A172 (cell line): ENCODE data around the gene NR1H4. TPM values are rescaled to one million over a fixed set of nuclear protein-coding genes. Genes with fewer than 3 reads are reported as not detected.
A peak's percentile ranks its signal among the peaks of the same experiment; 100 is the strongest.
"Not testable (repeated sequence)": the region's sequence is repeated elsewhere in the genome, so short reads cannot be mapped to it uniquely, and the experiment has no call there.

Experiments
- DNase-seq: peaks from one replicate; pipeline ENCODE4 v3.0.0-alpha.2; 2015; ENCODE audit warnings: low spot score
- total RNA-seq: library from RNA; depleted of rRNA; stranded (reverse); fragments of >200 nt; shearing (Covaris generic); gene quantifications from 2 replicates; pipeline ENCODE4 v1.2.3, GENCODE V29; 2014

Gene NR1H4
- total RNA-seq, 1 experiment from 2014 or later, result 0.17 TPM

GRCh38 chr12:100472325-100472724 lies 1.3 kb upstream of the NR1H4 start:
- no peak for DNase-seq

- DNase-seq, result no peak
These were observed 483 bp upstream of the NR1H4 start for GRCh38 chr12:100473050-100473715.

DNA sequence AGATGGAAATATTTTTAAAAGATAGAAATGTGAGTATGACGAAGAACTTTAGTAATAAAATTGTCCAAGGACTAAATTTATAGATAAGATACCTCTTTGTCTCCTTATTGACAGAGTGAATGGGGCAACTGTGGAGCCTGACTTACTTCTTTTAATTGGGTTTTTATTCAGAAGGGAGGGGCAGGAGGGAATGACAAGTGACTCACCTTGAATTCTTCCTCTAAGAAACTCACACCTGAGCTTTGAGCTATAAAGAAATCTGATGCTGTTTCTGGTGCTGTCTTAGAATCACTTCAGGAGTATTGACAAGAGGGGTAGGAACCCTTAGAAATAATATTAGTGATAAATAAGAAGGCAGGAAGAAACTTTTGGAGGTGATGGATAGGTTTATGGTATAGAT lies 951 bp downstream of the NR1H4 start:
- no peak for DNase-seq

- no peak for DNase-seq
These were observed 2.5 kb downstream of the NR1H4 start for GRCh38 chr12:100476013-100476751.

DNA sequence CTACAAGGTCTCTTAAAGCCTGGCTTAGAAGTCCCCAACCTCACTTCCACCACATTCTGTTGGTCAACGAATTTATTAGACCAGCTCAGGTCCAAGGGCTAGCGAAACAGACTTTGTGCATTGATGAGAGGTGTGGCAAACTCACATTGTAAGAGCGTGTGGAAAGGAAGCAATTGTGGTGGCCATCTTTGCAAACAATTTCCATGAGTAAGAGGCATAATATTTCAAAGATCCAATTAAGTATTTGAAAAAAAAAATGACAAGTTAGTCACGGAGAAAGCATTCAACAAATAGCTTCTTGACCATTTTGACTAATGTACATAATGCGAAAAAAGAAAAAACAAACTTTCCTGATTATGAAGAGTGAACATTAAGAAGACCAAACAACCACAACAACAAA lies 7.4 kb downstream of the NR1H4 start:
- DNase-seq, result peak; percentile 45

GRCh38 chr12:100484183-100484886 lies 10.7 kb downstream of the NR1H4 start:
- no peak for DNase-seq

DNA sequence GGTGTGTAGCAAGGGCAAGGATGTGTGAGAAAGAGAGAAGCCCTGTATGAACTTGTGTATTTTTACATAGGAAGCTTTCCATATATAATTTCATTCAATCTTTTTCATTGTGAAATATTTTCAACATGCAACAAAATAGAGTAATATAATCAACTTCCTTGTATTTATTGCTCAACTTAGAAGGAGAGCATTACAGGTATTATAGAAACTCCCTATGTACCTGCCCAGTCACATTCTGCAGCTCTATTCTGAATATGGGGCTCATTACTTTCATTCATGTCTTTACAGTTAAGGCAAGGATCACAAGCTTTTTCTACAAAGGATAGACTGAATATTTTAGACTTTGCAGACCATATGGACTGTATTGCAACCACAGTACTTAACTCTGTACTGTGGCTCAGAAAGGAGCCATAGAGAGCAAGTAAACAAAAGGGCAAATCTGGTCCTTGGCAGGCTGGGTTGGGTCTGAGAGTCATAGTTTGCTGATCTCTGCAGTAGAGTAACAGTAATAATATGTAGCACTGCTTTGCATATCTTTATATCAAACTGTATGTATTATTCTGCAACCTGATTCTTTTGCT lies 11.3 kb downstream of the NR1H4 start:
- no peak for DNase-seq

DNA sequence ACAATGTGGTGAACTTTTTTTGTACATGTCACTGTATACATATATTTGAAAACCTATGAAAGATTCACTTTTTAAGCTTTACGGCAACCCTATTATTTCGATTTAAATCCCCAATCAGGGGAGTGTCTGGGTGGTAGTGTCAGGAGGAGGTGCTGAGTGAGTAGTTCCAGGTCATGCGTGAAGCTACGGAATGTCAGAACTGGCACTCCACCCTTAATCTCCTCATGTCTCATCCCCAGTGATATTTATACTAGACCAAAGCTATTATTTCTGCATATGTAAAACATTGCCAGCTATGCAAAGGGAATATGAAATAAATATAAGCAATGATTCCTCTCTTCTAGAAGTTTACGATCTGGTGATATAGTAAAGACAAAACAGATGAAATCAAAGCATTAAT lies 12.3 kb downstream of the NR1H4 start:
- no peak for DNase-seq

DNA sequence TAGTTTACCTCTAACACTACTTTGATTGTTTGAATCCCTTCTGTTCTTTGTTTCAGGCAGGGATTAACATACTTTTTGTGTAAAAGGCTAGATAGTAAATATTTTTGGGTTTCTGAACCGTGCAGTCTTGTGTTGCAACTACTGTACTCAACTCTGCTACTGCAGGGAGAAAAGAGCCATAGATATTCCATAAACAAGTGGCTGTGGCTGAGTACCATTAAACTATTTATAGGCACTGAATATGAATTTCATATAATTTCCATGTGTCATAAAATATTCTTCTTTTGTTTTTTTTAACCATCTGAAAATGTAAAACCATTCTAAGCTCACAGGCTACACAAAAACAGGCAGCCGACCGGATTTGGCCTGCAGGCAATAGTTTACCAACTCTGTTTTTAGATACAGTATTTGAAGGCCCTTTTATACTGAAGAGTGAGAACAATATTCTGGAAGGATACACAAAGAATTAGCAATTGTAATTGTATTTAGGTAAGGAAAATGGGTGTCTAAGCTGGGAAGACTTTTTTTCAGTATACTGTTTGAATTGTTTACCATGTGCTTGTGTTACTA lies 15.7 kb downstream of the NR1H4 start:
- DNase-seq, result no peak

- no peak for DNase-seq
These were observed 16.4 kb downstream of the NR1H4 start for GRCh38 chr12:100490056-100490455.

GRCh38 chr12:100491104-100491503 lies 17.4 kb downstream of the NR1H4 start:
- no peak for DNase-seq

- no peak for DNase-seq
These were observed 19.8 kb downstream of the NR1H4 start for GRCh38 chr12:100493396-100494012.

GRCh38 chr12:100494026-100494425 lies 20.4 kb downstream of the NR1H4 start:
- no peak for DNase-seq

- no peak for DNase-seq
These were observed 20.9 kb downstream of the NR1H4 start for GRCh38 chr12:100494538-100494937.

DNA sequence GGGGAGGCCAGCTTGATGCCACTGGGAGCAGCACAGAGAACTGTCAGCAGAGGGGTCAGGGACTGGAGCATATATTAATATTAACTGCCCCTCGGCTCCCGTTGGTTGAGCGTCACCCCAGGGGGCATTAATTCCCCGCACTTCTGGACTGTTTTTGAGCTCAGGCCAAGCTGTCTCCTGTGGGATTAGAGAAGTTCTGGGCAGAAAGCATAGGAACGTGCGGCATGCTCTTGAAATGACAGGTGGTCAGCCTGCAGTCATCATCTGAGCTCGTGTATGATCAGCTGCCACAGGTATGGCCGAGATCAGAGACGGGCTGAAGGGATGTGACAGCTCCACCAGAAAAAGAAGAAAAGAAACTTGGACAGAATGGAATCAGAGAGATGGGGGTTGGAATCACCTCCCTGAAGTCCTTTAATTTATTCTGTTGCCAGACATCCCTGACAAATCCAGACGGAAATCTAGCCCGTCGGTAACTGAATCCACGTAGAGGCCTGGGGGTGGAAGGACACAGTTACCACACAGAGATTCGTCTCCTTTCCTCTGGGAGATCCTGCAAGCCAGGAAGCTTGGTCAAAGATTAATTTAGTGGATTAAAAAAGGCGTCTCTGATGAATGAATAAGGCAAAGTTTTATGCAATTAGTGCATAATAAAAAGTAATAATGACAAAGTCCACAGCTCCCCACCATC lies 23.6 kb downstream of the NR1H4 start:
- no peak for DNase-seq

DNA sequence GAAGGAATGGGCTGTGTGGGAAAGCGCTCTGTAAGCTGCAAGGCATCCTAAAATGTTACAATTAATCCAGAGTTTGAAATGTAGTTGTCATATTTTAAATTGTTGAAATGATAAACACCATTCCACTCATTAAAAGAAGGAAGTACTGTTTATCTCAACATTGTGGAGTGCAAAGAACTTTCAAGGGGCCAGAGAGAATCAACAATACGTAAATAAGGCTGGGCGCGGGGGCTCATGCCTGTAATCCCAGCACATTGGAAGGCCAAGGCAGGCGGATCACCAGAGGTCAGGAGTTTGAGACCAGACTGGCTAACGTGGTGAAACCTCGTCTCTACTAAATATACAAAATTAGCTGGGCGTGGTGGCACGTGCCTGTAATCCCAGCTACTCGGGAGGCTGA lies 24.5 kb downstream of the NR1H4 start:
- DNase-seq, result no peak

DNA sequence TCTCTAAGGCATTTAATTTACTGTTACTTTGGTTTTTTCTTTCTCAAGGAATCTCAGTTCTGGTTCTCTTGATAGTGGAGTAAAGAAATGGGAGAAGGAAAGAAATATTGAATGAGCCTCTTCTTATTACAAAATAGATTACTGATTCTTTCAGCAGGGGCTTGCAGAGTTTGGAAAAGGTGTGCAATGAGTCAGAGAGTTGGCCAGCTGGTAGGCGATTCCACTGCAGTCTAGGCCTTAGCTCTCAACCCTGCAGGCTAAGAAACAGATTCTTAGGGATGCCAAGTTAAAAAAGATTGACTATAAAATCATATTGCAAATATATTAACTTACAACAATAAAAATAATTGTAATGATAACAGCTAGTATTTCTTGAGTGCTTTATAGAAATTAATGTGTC lies 25.8 kb downstream of the NR1H4 start:
- no peak for DNase-seq

GRCh38 chr12:100502718-100503117 lies 29.1 kb downstream of the NR1H4 start:
- not testable (repeated sequence) for DNase-seq

GRCh38 chr12:100503228-100503628 lies 29.6 kb downstream of the NR1H4 start:
- DNase-seq, result no peak

GRCh38 chr12:100504804-100505203 lies 31.1 kb downstream of the NR1H4 start:
- no peak for DNase-seq

DNA sequence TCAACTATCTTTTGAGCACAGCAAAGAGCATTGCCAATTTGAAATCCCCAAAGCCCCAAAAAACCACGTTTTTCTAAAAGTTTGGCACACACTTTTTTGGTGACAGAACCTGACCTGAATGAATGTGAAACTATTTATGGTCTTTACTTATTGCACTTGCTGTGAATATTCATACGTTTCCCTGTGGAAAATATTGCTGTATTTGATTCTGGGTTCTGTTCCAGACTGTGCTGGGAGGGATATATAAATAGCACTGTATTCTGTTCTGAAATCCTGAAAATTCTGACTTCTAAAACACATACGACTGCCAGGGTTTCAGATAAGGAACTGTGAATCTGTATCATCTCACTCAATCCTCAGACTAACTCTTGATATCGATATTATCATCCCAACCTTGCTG lies 35.1 kb downstream of the NR1H4 start:
- no peak for DNase-seq
